Osteocyte (in vitro differentiated cells): ENCODE data around the gene SIGLECL1. TPM values are rescaled to one million over a fixed set of nuclear protein-coding genes. Genes with fewer than 3 reads are reported as not detected.

Experiments used
- DNase-seq: peaks from one replicate; pipeline ENCODE4 v3.0.0; 2021; ENCODE audit warnings: mixed read lengths; ENCODE audit not compliant: unreplicated experiment; ENCODE audit errors: extremely low spot score
- H3K27ac Mint-ChIP-seq: one replicate; pipeline ENCODE4 v1.8.0; 2021; ENCODE audit warnings: mild to moderate bottlenecking, mixed read lengths; ENCODE audit not compliant: unreplicated experiment
- H3K27me3 Mint-ChIP-seq: one replicate; pipeline ENCODE4 v1.8.0; 2021; ENCODE audit warnings: mixed read lengths; ENCODE audit not compliant: unreplicated experiment
- H3K36me3 Mint-ChIP-seq: one replicate; pipeline ENCODE4 v1.8.0; 2021; ENCODE audit warnings: mixed read lengths; ENCODE audit not compliant: unreplicated experiment
- H3K4me1 Mint-ChIP-seq: one replicate; pipeline ENCODE4 v1.8.0; 2021; ENCODE audit warnings: mixed read lengths; ENCODE audit not compliant: unreplicated experiment
- H3K4me3 Mint-ChIP-seq: one replicate; pipeline ENCODE4 v1.8.0; 2021; ENCODE audit warnings: mild to moderate bottlenecking, moderate library complexity, mixed read lengths; ENCODE audit not compliant: unreplicated experiment
- H3K9me3 Mint-ChIP-seq: one replicate; pipeline ENCODE4 v1.8.0; 2021; ENCODE audit warnings: mixed read lengths; ENCODE audit not compliant: unreplicated experiment
- CTCF ChIP-seq: fragments of 200-600 bp; sonication (generic); IDR thresholded peaks from 2 replicates; pipeline ENCODE4 v1.5.0; 2021; ENCODE audit warnings: antibody characterized with exemption, mild to moderate bottlenecking, moderate library complexity
- microRNA-seq: library from miRNA; unstranded; fragments of <30 nt; microRNA quantifications from one replicate; pipeline ENCODE4 v1.1.0, GENCODE V29; 2020; ENCODE audit not compliant: unreplicated experiment
- total RNA-seq: library from RNA; stranded (reverse); gene quantifications from 2 replicates; pipeline ENCODE4 v1.2.1, GENCODE V29; 2021

The SIGLECL1 gene
- total RNA-seq, 1 donor from 2014 or later, result not detected

- no peak for DNase-seq
- TF ChIP-seq CTCF, result no peak
- no peaks in the 10 kb centered on the region for H3K4me1 Mint-ChIP-seq
- H3K9me3 Mint-ChIP-seq, result peaks cover 20% of the 10 kb centered on the region
- no peak within 1 kb of the TSS for H3K27ac Mint-ChIP-seq
- no peak within 1 kb of the TSS for H3K4me3 Mint-ChIP-seq
- H3K27me3 Mint-ChIP-seq, result peaks cover 7% of the 10 kb centered on the region
- no peaks in the 10 kb centered on the region for H3K36me3 Mint-ChIP-seq
Measured at GRCh38 chr19:51311351-51312257, 60.7 kb downstream of the SIGLECL1 start, which contains the start of gene IGLON5. TSS of gene IGLON5 (plus strand) at chr19:51311644. CDS start at chr19:51311848, 204 bp downstream.

DNA sequence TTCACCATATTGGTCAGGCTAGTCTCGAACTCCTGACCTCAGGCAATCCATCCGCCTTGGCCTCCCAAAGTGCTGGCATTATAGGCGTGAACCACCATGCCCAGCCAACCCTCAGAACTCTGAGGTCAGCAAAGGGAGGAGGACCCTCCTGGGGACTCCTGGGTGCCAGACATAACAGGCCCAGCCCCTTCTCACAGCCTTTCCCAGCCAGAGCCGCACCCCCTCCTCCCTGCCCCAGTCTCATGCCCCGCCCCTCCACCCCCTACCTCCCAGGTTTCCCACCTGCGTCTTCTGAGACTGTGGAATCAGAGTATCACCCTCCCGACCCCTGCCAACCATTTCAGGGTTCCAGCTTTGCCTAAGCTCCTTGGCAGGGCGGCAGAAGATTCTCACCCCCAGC lies 65.8 kb downstream of the SIGLECL1 start:
- H3K4me1 Mint-ChIP-seq, result no peaks in the 10 kb centered on the region
- no peaks in the 10 kb centered on the region for H3K36me3 Mint-ChIP-seq
- H3K27me3 Mint-ChIP-seq, result peaks cover 7% of the 10 kb centered on the region
- peaks cover 10% of the 10 kb centered on the region for H3K9me3 Mint-ChIP-seq
- TF ChIP-seq CTCF, result no peak
- no peak for DNase-seq
- H3K4me3 Mint-ChIP-seq, result no peak overlapping the region
- H3K27ac Mint-ChIP-seq, result no peak overlapping the region

- TF ChIP-seq CTCF, result no peak
- peaks cover 4% of the 10 kb centered on the region for H3K27me3 Mint-ChIP-seq
- H3K4me1 Mint-ChIP-seq, result no peaks in the 10 kb centered on the region
- no peak for DNase-seq
- H3K27ac Mint-ChIP-seq, result no peak overlapping the region
- H3K4me3 Mint-ChIP-seq, result no peak overlapping the region
- peaks cover 10% of the 10 kb centered on the region for H3K9me3 Mint-ChIP-seq
- no peaks in the 10 kb centered on the region for H3K36me3 Mint-ChIP-seq
Measured at GRCh38 chr19:51317376-51317775, 66.5 kb downstream of the SIGLECL1 start.

- peaks cover 10% of the 10 kb centered on the region for H3K9me3 Mint-ChIP-seq
- DNase-seq, result no peak
- peaks cover 4% of the 10 kb centered on the region for H3K27me3 Mint-ChIP-seq
- H3K27ac Mint-ChIP-seq, result no peak overlapping the region
- H3K36me3 Mint-ChIP-seq, result no peaks in the 10 kb centered on the region
- H3K4me3 Mint-ChIP-seq, result no peak overlapping the region
- no peak for TF ChIP-seq CTCF
- H3K4me1 Mint-ChIP-seq, result no peaks in the 10 kb centered on the region
Measured at GRCh38 chr19:51317968-51318367, 67.1 kb downstream of the SIGLECL1 start.

Small RNA genes within 50 kb of the gene (microRNA-seq; reads per million reads assigned to microRNA genes)
- gene MIR8074, result not detected

Other genes starting within 250 kb of the SIGLECL1 start
- gene KLK8, start 249.5 kb upstream of the SIGLECL1 start, total RNA-seq, result not detected in 2 replicates
- not detected in 2 replicates for gene KLK10, start 231.4 kb upstream of the SIGLECL1 start, total RNA-seq
- gene KLK11, start 224.5 kb upstream of the SIGLECL1 start, total RNA-seq, result not detected in 2 replicates
- not detected in 2 replicates for gene KLK12, start 216.1 kb upstream of the SIGLECL1 start, total RNA-seq
- not detected in 2 replicates for gene KLK13, start 186.0 kb upstream of the SIGLECL1 start, total RNA-seq
- not detected in 2 replicates for gene KLK14, start 168.2 kb upstream of the SIGLECL1 start, total RNA-seq
- gene CTU1, start 142.7 kb upstream of the SIGLECL1 start, total RNA-seq, result 5.6 and 6.5 TPM in 2 replicates
- not detected in 2 replicates for gene SIGLEC9, start 126.2 kb upstream of the SIGLECL1 start, total RNA-seq
- gene SIGLEC7, start 108.8 kb upstream of the SIGLECL1 start, total RNA-seq, result not detected in 2 replicates
- gene CD33, start 26.0 kb upstream of the SIGLECL1 start, total RNA-seq, result not detected in 2 replicates
- gene IGLON5, start 60.6 kb downstream of the SIGLECL1 start, total RNA-seq, result not detected in 2 replicates
- 3.5 TPM in 2 replicates for gene VSIG10L, start 91.1 kb downstream of the SIGLECL1 start, total RNA-seq
- gene ETFB, start 115.3 kb downstream of the SIGLECL1 start, total RNA-seq, result 56.2 and 58.8 TPM in 2 replicates
- gene CLDND2, start 117.9 kb downstream of the SIGLECL1 start, total RNA-seq, result 1.8 TPM in 1 of 2 replicates, not detected in the other
- gene NKG7, start 121.6 kb downstream of the SIGLECL1 start, total RNA-seq, result not detected in 2 replicates
- not detected in 2 replicates for gene LIM2, start 136.9 kb downstream of the SIGLECL1 start, total RNA-seq
- gene C19orf84, start 139.5 kb downstream of the SIGLECL1 start, total RNA-seq, result not detected in 2 replicates
- not detected in 2 replicates for gene SIGLEC10, start 166.6 kb downstream of the SIGLECL1 start, total RNA-seq
- gene SIGLEC8, start 207.4 kb downstream of the SIGLECL1 start, total RNA-seq, result not detected in 2 replicates
- gene CEACAM18, start 227.5 kb downstream of the SIGLECL1 start, total RNA-seq, result not detected in 2 replicates